ENCODE measurements around the gene LGALS1. TPM values are rescaled to one million over a fixed set of nuclear protein-coding genes. Genes with fewer than 3 reads are reported as not detected.

Gene LGALS1
- 7,806 and 8,155 TPM in 2 replicates for total RNA-seq

GRCh38 chr22:37674951-37675929 is at the start of gene LGALS1:
TSS of gene LGALS1 (plus strand) at chr22:37675636. CDS start at chr22:37675703, 67 bp downstream.

GRCh38 chr22:37639070-37639760 is 36.2 kb upstream of the LGALS1 start, which contains the start of gene SH3BP1:
TSS of gene SH3BP1 (plus strand) at chr22:37639669. CDS start at chr22:37639788, 119 bp downstream.

GRCh38 chr22:37658133-37659065 is 17.0 kb upstream of the LGALS1 start, which contains the start of gene PDXP:
TSS of gene PDXP (plus strand) at chr22:37658723. CDS start at chr22:37658783, 60 bp downstream.

GRCh38 chr22:37686002-37686982 is 10.9 kb downstream of the LGALS1 start, which contains the start of gene NOL12:
TSS of gene NOL12 (plus strand) at chr22:37686343. CDS start at chr22:37686393, 50 bp downstream.

GRCh38 chr22:37696657-37697537 is 21.5 kb downstream of the LGALS1 start, which contains the start of gene TRIOBP:
TSS of gene TRIOBP (plus strand) at chr22:37697048. CDS start at chr22:37701366, 4,318 bp downstream.

Other genes with a start within 250 kb of the LGALS1 start
- 0.09 and 0.47 TPM in 2 replicates for gene ELFN2, start 248.2 kb upstream of the LGALS1 start, total RNA-seq
- gene MFNG, start 189.3 kb upstream of the LGALS1 start, total RNA-seq = 73.4 and 104 TPM in 2 replicates
- gene CARD10, start 156.2 kb upstream of the LGALS1 start, total RNA-seq = 39.0 and 52.6 TPM in 2 replicates
- 16.5 and 23.1 TPM in 2 replicates for gene CDC42EP1, start 115.2 kb upstream of the LGALS1 start, total RNA-seq
- gene LGALS2, start 95.5 kb upstream of the LGALS1 start, total RNA-seq = not detected in 2 replicates
- gene GGA1, start 66.8 kb upstream of the LGALS1 start, total RNA-seq = 29.3 and 44.0 TPM in 2 replicates
- gene SH3BP1, start 36.0 kb upstream of the LGALS1 start, total RNA-seq = 0.54 and 2.5 TPM in 2 replicates
- gene PDXP, start 16.9 kb upstream of the LGALS1 start, total RNA-seq = 7.2 and 7.4 TPM in 2 replicates
- gene NOL12, start 10.7 kb downstream of the LGALS1 start, total RNA-seq = 26.7 and 37.4 TPM in 2 replicates
- gene TRIOBP, start 21.4 kb downstream of the LGALS1 start, total RNA-seq = 82.5 and 105 TPM in 2 replicates
- 18.5 and 31.3 TPM in 2 replicates for gene GCAT, start 132.3 kb downstream of the LGALS1 start, total RNA-seq
- not detected in 2 replicates for gene GALR3, start 147.7 kb downstream of the LGALS1 start, total RNA-seq
- gene ANKRD54, start 168.7 kb downstream of the LGALS1 start, total RNA-seq = 22.9 and 31.6 TPM in 2 replicates
- 340 and 346 TPM in 2 replicates for gene EIF3L, start 173.8 kb downstream of the LGALS1 start, total RNA-seq
- gene MICALL1, start 230.7 kb downstream of the LGALS1 start, total RNA-seq = 25.3 and 35.6 TPM in 2 replicates

Data from endothelial cell of coronary artery (primary cell).